HG02678 (cell line): Measurements from ENCODE around the gene GPX8.
A peak's percentile ranks its signal among the peaks of the same experiment; 100 is the strongest.

Experiments
- ATAC-seq: cut with Tn5 transposase; IDR thresholded peaks from one replicate; pipeline ENCODE4 v1.9.1; 2021; ENCODE audit warnings: mild to moderate bottlenecking, moderate library complexity; ENCODE audit not compliant: unreplicated experiment

GPX8 gene, protein sequence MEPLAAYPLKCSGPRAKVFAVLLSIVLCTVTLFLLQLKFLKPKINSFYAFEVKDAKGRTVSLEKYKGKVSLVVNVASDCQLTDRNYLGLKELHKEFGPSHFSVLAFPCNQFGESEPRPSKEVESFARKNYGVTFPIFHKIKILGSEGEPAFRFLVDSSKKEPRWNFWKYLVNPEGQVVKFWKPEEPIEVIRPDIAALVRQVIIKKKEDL

DNA sequence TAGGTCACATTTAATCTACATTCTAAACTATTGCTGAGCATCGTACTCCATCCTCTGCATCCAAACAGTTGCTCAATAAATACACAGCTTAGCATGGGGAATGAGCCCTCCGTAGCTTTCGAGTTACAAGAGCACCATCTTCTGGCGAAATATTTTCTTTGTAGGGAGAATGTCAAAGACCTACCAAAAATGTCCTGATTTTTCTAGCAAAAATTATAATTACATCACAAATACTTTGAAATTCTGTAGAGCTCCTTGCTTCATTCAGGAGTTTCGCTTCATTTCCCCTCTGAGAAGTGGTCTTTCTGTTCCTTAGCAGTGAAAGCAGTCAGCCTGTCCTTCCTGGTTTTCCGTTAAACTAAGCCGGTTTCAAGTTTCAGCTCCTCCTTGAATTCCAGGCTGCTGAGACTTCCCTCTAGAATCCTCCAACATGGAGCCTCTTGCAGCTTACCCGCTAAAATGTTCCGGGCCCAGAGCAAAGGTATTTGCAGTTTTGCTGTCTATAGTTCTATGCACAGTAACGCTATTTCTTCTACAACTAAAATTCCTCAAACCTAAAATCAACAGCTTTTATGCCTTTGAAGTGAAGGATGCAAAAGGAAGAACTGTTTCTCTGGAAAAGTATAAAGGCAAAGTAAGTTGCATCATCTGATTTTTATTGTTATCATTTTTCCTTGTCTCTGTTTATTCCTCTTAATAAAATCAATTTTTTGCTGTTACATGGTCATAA is at the start of gene GPX8:
Gene GPX8, plus strand, starts transcription at position 409 of the 730 bp plus-strand sequence. Its CDS starts 22 bp downstream, at position 431.
- ATAC-seq = no peak

DNA sequence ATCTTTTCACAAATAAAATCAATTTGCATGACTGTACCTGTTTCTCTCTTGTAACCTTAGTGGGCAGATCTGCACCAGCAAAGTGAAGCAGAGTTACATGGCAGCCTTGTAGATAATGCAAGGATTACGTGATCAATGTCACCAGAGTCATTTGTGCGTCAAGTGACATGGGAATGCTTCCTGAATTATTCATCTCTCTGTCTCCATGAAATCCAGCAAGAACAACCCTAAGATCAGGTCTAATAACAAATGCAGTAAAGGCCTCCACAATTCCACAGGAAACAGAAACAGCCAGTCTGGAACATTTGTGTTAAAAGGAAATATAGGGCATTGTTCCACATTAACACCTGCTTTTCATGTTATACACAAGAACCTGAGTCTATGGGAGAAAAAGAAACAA is 49.8 kb upstream of the GPX8 start:
- ATAC-seq = no peak

DNA sequence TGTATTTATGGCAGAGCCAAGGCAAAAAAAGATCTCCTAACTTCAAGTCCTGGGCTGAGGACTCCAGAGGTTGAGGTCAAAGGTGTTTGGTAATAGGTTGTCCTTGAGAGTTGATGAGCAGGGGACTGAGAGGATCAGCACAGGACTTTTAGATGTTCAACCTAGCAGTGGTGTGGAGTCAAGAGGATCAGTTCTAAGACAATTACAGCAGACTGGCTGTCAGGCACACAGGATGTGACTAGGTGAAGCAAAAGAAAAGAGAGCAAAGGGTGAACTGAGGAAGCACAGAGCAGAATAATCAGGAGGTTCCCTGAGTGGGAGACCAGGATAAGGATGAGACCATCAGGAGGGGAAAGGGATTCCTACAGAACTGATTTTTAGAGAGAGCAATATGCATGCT is 46.6 kb upstream of the GPX8 start:
- no peak for ATAC-seq

DNA sequence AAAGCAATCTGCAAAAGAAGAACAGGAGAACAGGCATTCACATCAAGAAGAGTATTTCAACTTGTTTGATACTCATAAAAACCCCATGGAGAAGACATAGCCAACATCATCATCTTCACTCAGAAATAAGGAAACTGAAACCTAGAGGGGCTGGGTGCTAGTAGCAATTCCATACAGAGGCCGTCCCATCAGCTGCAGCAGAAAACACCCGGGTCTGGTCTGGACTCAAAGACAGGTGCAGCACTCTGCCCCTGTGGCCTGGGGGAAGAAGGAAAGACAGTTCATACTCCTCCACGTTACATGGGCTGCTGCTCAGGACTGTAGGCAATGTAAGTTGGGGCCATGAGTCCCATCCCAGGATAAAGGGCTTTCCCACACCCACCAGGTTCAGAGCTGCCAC is 45.9 kb upstream of the GPX8 start:
- no peak for ATAC-seq

DNA sequence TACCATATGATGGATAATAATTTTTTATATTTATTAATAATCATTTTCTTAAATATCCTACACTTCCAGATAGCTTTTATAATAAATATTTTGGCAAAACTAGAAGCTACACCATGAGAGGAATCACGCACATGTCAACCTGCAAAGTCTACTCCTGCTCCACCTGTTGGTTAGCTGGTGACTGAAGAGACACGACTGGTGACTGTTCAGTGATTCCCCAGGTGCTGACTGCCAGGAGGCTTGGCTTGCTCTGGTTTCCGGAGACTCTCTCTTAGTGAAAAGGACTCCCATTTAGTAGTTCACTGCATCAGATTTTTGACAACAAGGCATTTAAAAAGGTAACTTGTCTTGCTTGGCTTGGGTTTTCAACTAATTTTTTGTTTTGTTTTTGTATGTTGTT is 36.6 kb upstream of the GPX8 start:
- ATAC-seq = no peak

GRCh38 chr5:55134053-55134722 is 25.8 kb upstream of the GPX8 start:
- ATAC-seq = no peak

DNA sequence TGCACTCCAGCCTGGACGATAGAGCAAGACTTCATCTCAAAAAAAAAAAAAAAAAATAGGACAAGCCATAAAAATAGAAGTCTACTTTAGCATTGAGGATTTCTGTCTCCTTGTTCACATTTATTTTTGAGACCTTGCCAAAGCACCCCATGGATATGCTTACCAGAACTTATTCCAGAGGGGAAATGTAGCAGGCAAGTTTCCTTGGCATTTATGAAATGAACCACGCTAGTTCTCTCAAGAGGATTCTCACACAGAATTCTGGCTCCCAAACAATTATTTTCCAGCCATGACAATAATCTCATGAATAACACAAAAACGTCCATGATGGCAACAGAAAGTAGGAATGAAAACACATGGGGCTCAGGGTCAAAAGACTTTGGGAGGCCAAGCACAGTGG is 23.4 kb upstream of the GPX8 start:
- ATAC-seq = no peak

DNA sequence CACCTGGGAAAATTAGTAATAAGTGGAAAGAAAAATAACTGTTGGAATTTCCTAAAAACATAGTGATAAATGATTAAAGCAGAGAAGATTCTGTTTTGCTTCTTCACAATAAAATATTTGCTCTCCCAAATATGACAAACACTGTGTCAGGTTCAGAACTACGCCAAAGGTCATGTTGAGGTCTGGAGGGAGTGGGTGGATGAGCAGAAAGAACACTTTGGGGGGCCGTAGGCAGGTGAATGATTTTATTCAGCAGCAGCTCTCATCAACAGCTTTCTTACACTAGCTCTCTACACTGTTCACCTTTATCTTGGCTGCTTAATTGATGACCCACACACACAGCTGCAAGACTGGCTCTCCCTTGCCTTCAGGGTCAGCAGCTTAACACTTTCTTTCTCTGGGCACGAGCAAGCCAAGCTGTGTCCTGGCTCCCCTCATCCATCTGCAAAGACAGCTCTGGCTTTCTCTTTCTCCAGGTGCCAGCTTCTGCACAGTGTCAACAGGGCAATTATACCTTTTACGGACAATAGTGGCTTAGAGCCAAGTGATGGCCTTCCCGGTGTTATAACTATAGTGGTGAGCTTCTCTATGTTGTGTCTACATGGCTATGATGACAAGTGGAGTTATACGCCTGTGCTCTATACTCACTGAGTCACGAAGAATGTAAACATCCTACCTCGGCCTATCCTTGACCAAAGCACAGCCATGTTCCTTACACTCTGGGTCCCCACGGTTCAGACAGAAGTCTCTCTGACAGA is 18.9 kb upstream of the GPX8 start:
- ATAC-seq = no peak

GRCh38 chr5:55141945-55142690 is 17.9 kb upstream of the GPX8 start:
- ATAC-seq = no peak

GRCh38 chr5:55143624-55144023 is 16.3 kb upstream of the GPX8 start:
- ATAC-seq = no peak

GRCh38 chr5:55146080-55146479 is 13.9 kb upstream of the GPX8 start:
- no peak for ATAC-seq

DNA sequence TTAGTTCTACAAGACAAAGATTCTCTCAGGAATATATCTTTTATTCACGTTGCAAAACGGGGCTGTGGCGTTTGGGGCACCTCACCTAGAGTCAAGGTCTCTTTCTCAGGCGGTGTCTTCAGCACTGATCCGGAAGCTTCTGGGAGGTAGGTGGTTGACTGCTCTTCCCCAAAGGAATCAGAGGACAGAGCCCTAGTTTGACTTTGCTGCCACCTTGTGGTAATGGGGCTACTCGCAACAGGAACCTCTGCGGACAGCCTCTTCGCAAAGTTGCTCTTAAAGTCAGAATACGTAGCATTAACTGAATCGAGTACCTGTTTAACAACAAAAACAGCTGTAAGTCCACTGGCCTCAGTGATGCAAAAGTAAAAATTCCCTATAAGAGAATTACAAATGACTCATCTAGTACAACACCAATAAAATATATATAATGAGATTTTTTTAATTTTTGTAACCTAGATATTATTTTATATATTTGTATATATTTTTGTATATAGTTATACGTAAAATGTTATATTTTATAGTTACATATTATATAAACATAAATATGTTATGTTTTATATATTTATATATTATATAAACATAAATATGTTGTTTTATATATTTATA is 13.3 kb upstream of the GPX8 start:
- peak; percentile 91 for ATAC-seq

DNA sequence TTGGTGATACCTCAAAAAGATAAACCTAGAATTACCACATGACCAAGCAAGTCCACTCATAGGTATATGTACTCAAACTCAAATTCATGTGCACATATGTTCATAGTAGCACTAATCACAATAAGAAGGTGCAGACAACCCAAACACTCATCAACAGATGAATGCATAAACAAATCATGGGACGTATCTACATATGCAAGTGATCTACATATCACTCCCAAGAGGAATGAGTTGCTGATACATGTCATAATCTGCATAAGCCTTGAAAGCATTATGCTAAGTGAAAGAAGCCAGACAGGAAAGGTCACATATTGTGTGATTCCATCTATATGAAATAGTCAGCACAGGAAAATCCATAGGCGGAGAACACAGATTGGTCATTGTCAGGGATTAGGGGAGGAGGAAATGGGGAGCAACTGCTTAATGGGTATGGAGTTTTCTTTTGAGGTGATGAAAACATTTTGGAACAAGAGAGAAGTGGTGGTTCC is 10.6 kb upstream of the GPX8 start:
- no peak for ATAC-seq

DNA sequence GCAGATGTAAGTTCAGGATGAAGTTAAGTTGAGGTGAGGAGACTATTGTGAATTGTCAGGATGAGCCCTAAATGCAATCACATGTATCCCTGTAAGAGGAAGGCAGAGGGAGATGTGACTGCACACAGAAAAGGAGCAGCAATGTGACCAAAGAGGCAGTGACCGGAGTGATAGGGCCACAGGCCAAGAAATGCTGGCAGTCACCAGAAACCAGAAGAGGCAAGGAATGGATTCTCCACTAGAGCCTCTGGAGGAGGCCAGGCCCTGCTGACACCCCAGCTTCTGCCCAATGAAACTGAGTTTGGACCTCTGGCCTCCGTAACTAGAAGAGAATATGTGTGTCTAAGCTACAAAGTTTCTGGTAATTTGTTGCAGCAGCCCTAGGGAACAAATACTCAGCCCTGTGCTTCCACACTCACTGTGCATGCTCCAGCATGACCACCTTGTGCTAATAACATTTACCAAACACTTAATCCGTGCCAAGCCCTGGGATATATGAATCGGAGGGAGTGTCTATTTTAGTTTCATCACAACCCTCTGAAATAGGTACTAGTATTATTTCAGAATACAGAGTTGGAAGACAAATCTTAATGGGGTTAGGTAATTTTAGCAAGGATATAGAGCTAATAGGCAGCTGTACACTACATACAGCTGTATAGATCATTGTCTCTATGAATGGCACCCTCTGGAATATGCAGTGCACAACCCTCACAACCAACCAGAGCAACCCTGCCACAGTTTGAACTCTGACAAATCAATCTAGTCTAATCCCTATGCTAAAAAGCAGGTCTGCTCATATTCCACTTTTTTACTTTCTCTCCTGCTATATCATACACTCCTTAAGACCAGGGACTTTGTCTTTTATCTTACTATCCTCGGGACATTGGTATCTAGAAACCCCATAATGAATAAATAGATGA is 7.8 kb upstream of the GPX8 start:
- no peak for ATAC-seq

- ATAC-seq = no peak
Measured at GRCh38 chr5:55154873-55155272, 5.1 kb upstream of the GPX8 start.

GRCh38 chr5:55160493-55161209 is 680 bp downstream of the GPX8 start:
- ATAC-seq = no peak

GRCh38 chr5:55162666-55163065 is 2.7 kb downstream of the GPX8 start:
- no peak for ATAC-seq

GRCh38 chr5:55171471-55171870 is 11.5 kb downstream of the GPX8 start:
- no peak for ATAC-seq
